DOHH2 (cell line): ENCODE measurements around the gene CRYBG2.

Source experiments
- EZH2phosphoT487 ChIP-seq: fragments of 200-600 bp; sonication (generic); IDR thresholded peaks from 2 replicates; pipeline ENCODE4 v1.6.1; 2017; ENCODE audit warnings: borderline replicate concordance, mild to moderate bottlenecking, antibody characterized with exemption, low read length, moderate library complexity, mixed read lengths
- TF ChIP-seq, protein P1 (sequence below): fragments of 200-600 bp; sonication (generic); IDR thresholded peaks from one replicate; pipeline ENCODE4 v1.5.1; 2014; ENCODE audit warnings: antibody characterized with exemption, mild to moderate bottlenecking, low read depth, low read length; ENCODE audit not compliant: poor library complexity, severe bottlenecking

GRCh38 chr1:26378879-26379251, 24.9 kb upstream of the CRYBG2 start:
- TF ChIP-seq, protein P1, sequence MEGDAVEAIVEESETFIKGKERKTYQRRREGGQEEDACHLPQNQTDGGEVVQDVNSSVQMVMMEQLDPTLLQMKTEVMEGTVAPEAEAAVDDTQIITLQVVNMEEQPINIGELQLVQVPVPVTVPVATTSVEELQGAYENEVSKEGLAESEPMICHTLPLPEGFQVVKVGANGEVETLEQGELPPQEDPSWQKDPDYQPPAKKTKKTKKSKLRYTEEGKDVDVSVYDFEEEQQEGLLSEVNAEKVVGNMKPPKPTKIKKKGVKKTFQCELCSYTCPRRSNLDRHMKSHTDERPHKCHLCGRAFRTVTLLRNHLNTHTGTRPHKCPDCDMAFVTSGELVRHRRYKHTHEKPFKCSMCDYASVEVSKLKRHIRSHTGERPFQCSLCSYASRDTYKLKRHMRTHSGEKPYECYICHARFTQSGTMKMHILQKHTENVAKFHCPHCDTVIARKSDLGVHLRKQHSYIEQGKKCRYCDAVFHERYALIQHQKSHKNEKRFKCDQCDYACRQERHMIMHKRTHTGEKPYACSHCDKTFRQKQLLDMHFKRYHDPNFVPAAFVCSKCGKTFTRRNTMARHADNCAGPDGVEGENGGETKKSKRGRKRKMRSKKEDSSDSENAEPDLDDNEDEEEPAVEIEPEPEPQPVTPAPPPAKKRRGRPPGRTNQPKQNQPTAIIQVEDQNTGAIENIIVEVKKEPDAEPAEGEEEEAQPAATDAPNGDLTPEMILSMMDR = no peak
- TF ChIP-seq EZH2phosphoT487 = no peak
